Measurements from ENCODE around the gene WWC2.
A peak's percentile ranks its signal among the peaks of the same experiment; 100 is the strongest.

Gene WWC2

DNA sequence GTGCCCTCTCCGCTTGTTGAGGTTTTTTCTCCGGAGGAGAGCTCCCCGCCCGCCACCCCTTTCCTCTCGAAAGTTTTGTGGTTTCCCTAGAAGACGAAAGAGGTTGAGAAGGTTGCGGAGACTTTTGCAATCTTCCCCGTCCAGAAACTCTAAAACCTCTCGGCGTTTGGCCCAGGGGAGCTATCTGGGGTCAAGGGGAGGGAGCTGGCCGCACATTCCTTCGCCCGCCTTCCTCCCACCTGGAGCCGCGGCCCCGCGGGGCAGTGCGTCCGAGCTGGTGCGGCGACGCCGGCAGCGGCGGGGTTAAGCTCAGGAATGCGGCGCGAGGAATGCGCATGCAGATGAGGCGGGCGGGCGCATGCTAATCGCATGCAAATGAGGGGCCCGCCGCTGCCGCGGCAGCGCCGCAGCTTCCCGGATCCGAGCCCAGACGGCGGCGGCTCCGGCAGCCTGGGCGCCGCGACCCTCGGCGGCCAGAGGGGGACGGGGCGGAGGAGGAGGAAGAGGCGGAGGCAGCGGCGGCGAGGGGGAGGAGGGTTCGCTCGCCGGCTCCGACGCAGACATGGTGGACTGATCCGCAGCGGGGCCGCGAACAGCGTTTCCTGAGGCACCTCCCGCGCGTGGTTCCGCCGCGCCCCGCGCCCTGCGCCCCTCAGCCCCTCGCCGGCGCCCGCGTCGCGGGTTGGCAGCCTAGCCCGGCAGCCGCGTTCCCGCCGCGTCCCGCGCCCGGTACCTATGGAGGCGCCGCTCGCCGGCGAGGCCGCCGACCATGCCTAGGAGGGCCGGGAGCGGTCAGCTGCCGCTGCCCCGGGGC, at the start of gene WWC2:
Gene WWC2, plus strand, starts transcription at position 535 of the 814 bp plus-strand sequence. Its CDS starts 235 bp downstream, at position 770.
- DNase-seq, result peak; percentile 17

GRCh38 chr4:183053681-183054080, 45.4 kb upstream of the WWC2 start:
- no peak for DNase-seq

GRCh38 chr4:183057255-183057654, 41.8 kb upstream of the WWC2 start:
- DNase-seq, result no peak

DNA sequence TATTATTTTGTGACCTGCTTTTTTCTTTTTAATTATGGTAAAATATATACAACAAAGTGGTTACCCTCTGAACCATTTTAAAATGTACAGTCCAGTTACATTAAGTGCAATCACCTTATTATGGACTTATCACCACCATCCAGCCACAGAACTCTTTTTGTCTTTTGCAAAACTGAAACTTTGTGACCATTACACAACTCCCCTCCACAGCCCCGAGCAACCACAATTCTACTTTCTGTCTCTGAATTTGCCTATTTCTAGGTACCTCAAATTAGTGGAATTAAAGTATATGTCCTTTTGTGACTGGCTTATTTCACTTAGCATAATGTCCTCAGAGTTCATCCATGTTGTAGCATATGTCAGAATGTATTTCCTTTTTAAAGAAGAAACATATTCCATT, 39.3 kb upstream of the WWC2 start:
- no peak for DNase-seq

GRCh38 chr4:183068502-183068901, 30.6 kb upstream of the WWC2 start:
- DNase-seq, result no peak

DNA sequence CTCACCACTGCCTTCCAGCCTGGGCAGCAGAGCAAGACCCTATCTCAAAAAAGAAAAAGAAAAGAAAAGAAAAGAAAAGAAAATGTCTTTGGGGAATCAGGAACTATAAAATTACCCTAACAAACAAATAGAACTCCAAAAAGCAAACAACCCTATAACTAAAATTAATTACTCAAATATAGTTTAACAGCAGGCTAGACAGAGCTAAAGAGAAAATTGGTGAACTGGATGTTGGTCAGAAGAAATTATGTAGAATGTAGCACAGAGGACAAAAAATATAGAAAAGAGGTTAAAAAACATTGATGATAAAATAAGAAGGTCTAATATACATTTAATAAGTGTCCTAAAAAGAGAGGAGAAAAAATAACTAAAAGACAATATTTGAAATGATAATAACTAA, 27.8 kb upstream of the WWC2 start:
- no peak for DNase-seq

DNA sequence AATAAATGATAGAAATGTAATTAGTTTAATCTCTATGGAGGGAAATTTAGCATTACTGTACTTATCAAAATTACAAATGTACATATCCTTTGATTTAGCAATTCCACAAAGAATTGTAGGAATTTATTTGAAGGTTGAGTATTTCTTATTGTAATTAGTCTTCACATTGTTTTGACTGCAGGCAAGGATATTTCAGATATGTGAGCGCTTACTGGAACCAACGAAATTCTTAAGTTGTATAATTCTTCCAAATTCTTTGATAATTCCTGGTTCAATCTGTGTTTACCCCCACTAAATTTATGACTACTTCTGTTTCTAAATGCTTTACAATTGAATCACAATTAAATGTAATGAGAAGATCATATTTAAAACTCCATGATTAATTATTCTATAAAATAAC, 26.9 kb upstream of the WWC2 start:
- no peak for DNase-seq

DNA sequence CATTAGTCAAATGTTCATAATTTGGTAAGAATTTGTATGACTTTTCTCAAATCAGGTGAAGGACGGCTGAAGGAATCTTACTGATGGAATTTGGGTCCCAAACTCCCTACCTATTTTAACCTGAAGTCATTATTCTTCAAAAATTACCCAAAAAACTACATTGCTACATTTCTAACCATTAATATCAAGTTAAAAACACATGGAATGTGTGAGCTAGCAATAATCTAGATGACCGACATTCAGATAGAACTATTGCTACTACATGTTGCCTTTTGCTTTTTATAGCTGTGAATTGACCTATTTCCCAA, 25.3 kb upstream of the WWC2 start:
- no peak for DNase-seq

DNA sequence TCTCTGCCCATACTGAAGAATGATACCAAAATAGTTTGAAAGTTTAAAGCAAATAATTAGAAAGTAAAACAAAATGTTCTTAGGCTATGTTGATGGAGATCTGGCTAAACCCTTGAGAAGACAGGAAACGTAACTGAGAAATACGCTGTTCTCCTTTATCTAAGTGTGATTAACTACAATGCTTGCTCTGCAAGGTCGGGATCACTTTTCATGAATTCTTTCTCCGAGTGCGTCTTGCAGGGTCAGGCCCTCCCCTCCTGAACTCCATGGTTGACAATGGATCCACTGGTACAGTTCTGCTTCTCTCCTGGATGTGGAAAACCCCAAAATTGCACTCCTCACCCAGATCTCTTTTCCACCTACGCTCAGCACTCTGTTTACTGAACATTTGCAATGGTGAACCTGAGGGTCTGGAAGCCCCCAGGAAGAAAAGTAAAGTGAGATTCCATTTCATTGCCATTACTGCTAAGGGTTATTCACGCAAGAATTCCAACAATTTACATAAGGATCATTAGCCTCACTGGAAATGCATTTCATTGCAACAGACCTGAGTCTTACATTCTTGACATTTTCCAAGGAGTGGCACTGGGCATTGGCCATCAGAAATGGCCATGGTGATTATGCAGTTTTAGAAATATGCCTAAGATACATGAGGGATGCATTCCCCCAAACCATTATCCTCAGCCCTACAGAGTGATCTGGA, 24.6 kb upstream of the WWC2 start:
- DNase-seq, result no peak

GRCh38 chr4:183078634-183079033, 20.4 kb upstream of the WWC2 start:
- DNase-seq, result no peak

- no peak for DNase-seq
Observed at GRCh38 chr4:183080372-183081115, 18.5 kb upstream of the WWC2 start.

DNA sequence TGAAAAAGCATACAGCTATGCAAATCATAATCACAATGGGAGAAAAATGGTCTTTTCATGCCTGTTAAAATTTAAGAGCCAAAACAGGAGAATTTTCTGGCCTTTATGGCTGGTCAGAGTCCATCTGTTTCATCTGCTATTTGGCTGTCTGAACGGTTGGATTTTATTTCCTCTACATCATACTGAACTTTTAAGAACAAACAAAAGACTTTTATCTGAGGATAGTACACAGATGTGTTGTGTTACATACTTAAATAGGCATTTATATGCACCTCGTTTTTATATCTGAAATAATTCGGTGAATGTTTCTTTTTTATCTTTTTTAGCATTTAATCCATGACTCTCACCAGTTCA, 18.0 kb upstream of the WWC2 start:
- DNase-seq, result no peak

DNA sequence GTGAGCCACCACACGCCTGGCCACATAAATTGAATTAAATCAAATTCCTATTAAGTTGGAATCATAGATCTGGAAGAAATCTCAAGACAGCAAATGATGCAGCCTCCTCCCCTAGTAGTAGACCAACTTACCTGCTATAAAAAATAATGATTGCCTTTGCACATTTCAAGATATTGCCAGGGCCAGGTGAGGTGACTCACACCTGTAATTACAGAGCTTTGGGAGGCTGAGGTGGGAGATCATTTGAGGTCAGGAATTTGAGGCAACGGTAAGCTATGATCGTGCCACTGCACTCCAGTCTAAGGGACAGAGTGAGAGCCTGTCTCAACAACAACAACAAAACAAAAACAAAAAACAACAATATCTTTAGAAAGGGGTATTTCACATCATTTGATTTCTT, 17.0 kb upstream of the WWC2 start:
- no peak for DNase-seq

- DNase-seq, result no peak
Observed at GRCh38 chr4:183094393-183095198, 4.5 kb upstream of the WWC2 start.

- DNase-seq, result no peak
Observed at GRCh38 chr4:183095199-183095512, 3.9 kb upstream of the WWC2 start.

DNA sequence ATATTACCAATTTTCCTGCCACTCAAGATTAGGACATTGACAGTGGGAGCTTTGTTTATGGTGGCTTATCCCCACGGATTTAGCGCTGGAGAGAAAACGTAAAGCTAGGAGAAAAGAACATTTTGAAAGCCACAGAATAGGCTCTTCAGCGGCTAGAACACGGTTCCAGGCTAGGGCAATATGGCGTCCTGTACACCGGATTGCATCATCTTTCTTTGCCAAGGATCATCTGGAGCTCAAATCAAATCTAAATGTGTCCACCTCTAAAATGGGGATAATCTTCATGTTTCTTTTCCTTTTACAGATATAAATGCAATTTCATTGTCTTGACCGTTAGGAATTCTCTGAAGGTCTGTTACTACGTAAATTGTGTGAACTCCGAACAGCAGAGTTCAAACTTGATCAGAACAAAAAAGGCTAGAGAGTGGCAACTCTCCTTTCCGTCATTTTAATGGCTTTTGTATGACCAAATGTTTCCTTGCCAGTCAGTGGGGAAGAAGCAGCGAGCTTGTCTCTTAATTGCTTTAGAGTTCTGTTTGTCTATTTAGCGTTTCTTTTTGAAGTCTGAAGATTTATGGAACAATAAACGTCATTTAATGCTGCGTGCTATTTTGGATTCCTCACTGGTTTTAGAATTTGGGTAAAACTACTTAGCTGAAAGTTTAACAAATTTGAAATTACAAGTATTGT, 2.6 kb upstream of the WWC2 start:
- DNase-seq, result no peak

- no peak for DNase-seq
Observed at GRCh38 chr4:183097231-183098018, 1.6 kb upstream of the WWC2 start.

DNA sequence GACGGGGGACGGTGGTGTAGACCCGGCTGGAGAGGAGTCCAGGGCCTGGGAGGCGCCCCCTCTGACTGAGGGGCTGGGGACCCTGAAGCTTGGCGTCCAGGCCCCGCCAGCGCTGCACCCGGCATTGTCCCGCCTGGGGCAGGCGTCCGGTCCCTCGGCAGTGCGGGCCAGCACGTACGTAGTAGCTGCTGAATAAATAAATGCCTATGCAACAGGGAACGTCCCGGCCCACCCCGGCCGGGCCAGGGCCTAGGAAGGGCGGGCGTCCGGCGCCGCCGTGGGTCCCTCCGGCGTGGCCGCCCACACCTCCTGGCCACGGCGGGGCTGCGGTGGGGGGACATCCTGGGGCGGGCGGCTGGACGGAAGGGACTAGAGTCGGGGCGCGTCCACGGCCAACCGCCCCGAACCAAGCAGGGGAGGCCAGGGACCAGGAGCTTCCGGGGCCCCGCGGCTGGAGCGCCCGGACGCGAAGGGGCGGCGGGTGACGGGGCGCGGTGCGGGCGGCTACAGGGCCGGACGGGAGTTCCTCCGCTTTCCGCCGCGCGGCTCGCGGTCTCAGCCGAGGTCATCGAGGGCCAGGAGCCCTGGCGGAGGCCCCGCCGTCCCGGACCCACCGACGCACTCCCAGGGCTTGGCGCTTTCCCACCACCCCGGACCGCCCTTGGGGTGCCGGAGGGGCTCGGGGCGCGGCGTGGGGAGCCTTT, 886 bp upstream of the WWC2 start:
- DNase-seq, result peak; percentile 4

GRCh38 chr4:183099537-183100297, 660 bp downstream of the WWC2 start:
- no peak for DNase-seq

- DNase-seq, result no peak
Observed at GRCh38 chr4:183100298-183100599, 1.2 kb downstream of the WWC2 start.

DNA sequence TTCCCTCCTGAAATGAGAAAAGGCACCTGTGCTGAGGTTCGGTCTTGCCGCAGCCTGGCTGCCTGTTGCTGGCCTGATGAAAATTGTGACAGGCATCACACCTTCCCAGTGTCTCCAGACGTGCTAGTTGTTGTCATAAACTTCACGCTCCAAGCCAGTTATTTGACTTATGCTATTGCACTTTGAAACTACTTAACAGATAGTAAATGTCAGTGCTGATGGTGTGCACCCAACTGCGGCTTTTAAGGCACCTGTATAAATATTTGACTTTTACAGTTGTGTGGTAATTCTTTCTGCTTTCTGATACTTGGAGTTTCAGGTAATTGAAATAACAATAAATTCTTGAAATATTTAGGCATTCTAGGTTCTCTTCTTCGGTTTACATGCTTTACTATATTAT, 1.8 kb downstream of the WWC2 start:
- DNase-seq, result no peak

Measured in GOT3 (cell line).